ENCODE data around the gene PPP1R16B. TPM values are rescaled to one million over a fixed set of nuclear protein-coding genes. Genes with fewer than 3 reads are reported as not detected.

PPP1R16B gene
- total and polyA plus RNA-seq, 10 of the 15 experiments (the other 5 are each of a cell fraction or from before 2014, with no cell fraction given), result 13.4 to 90.2 (median 66.7) TPM

DNA sequence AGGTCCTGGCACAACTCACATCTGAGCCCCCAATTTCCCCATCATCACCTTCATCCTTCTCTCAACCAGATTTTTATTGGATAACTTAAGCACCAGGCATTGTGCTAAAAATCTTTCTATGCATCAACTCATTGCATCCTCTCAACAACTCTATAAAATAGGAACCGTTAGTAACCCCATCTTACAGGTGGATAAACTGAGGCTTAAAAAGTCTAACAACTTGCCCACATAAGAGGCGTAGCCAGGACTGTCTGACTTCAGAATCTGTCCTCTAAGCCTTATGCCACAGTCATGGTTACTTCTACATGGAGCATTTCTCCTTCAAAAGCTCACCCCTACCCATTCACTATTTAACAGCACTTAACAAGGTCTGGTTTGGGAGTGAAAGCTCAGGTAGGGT lies 51.1 kb downstream of the PPP1R16B start:
- Histone ChIP-seq H3K9me3 (replicated peaks; ENCODE audit: control insufficient read depth, insufficient read depth, low read length) (no peaks in the 10 kb centered on the region), H3K27ac (ENCODE audit: control insufficient read depth, insufficient read depth) (no peak overlapping the region), H3K36me3 (ENCODE audit: control insufficient read depth in 2 of 2, insufficient read depth in 2 of 2, low read length in 1 of 2) (peaks cover 15 to 23% of the 10 kb centered on the region in 2 experiments), H3K27me3 (replicated peaks in 1 of 2; ENCODE audit: control insufficient read depth in 2 of 2, insufficient read depth in 2 of 2, low read length in 1 of 2) (no peaks in the 10 kb centered on the region), H3K4me1 (ENCODE audit: control insufficient read depth, insufficient read depth, low read length) (peaks cover 40% of the 10 kb centered on the region), H2AFZ (ENCODE audit: control insufficient read depth, low read depth, low read length) (no peak overlapping the region), H3K9ac (ENCODE audit: control insufficient read depth, insufficient read depth, low read length) (no peak overlapping the region), H3K4me3 (no peak overlapping the region), H4K20me1 (ENCODE audit: control insufficient read depth, insufficient read depth) (no peaks in the 10 kb centered on the region), H3K4me2 (ENCODE audit: control insufficient read depth, insufficient read depth) (no peak overlapping the region), H3K79me2 (ENCODE audit: control insufficient read depth, insufficient read depth, low read length) (peaks cover 66% of the 10 kb centered on the region)
- ChIA-PET POLR2A (interaction anchor here (0.6 to 9.9 kb wide), 6 partner anchors 12 to 79 kb away, joined by 3 to 93 read pairs (median 4); partner anchors contain the start of gene PPP1R16B), SMC1A (ENCODE audit: uncharacterized antibody, unreplicated experiment) (interaction anchor here (1.2 to 13.6 kb wide), 7 partner anchors 12 to 48 kb away, joined by 3 to 248 read pairs (median 34); partner anchors contain the start of gene PPP1R16B), CTCF (interaction anchor here (1.2 to 9.1 kb wide), 7 partner anchors 14 to 49 kb away, joined by 3 to 160 read pairs (median 5); partner anchors contain the start of gene PPP1R16B), RAD21 (ENCODE audit: unreplicated experiment) (interaction anchor here (1.1 to 10.1 kb wide), 4 partner anchors 12 to 49 kb away, joined by 3 to 125 read pairs (median 60); partner anchors contain the start of gene PPP1R16B)
- FAIRE-seq (no peak), DNase-seq (ENCODE audit: low read depth, low spot score) (no peak), ATAC-seq (no peak)
- BruUV-seq (replicated peaks), result no TSS peak
- intact Hi-C loops (cut with micrococcal nuclease; ENCODE audit: unreplicated experiment), result no loop called here
- WGBS (ENCODE audit: insufficient coverage, insufficient replicate concordance, low lambda C conversion rate, missing lambda C conversion rate), result 100% methylated on average over 2 of the region's 2 CpGs
- in situ Hi-C loops (cut with MboI), result no loop called here
- TF ChIP-seq CHD1 (IDR thresholded peaks at IDR 0.05; ENCODE audit: low read depth, low read length) (no peak), YY1 (IDR thresholded peaks at IDR 0.05; ENCODE audit: low read depth, low read length) (no peak), STAT3 (IDR thresholded peaks at IDR 0.05; ENCODE audit: low read depth, low read length) (no peak), PAX8 (IDR thresholded peaks at IDR 0.05) (no peak), ZSCAN29 (IDR thresholded peaks at IDR 0.05) (no peak), MEF2B (IDR thresholded peaks at IDR 0.05; ENCODE audit: partially characterized antibody, poor library complexity, severe bottlenecking) (no peak), NRF1 (conservative IDR thresholded peaks at IDR 0.05; ENCODE audit: low read depth, low read length) (no peak), TBL1XR1 (IDR thresholded peaks at IDR 0.05; ENCODE audit: low read depth, low read length) (no peak), ZNF274 (IDR thresholded peaks at IDR 0.05; ENCODE audit: insufficient read depth, insufficient read length) (no peak), WRNIP1 (IDR thresholded peaks at IDR 0.05; ENCODE audit: borderline replicate concordance, low read depth, low read length) (no peak), SKIL (IDR thresholded peaks at IDR 0.05; ENCODE audit: low read depth, poor library complexity, severe bottlenecking) (no peak), FOXM1 (IDR thresholded peaks at IDR 0.05; ENCODE audit: low read depth, low read length) (no peak), CEBPB (IDR thresholded peaks at IDR 0.05; ENCODE audit: borderline replicate concordance in 1 of 2, low read depth in 2 of 2, low read length in 2 of 2) (no peak), ZBTB4 (CRISPR knock-in tag; IDR thresholded peaks at IDR 0.05) (no peak)
- TF ChIP-seq, protein P1, sequence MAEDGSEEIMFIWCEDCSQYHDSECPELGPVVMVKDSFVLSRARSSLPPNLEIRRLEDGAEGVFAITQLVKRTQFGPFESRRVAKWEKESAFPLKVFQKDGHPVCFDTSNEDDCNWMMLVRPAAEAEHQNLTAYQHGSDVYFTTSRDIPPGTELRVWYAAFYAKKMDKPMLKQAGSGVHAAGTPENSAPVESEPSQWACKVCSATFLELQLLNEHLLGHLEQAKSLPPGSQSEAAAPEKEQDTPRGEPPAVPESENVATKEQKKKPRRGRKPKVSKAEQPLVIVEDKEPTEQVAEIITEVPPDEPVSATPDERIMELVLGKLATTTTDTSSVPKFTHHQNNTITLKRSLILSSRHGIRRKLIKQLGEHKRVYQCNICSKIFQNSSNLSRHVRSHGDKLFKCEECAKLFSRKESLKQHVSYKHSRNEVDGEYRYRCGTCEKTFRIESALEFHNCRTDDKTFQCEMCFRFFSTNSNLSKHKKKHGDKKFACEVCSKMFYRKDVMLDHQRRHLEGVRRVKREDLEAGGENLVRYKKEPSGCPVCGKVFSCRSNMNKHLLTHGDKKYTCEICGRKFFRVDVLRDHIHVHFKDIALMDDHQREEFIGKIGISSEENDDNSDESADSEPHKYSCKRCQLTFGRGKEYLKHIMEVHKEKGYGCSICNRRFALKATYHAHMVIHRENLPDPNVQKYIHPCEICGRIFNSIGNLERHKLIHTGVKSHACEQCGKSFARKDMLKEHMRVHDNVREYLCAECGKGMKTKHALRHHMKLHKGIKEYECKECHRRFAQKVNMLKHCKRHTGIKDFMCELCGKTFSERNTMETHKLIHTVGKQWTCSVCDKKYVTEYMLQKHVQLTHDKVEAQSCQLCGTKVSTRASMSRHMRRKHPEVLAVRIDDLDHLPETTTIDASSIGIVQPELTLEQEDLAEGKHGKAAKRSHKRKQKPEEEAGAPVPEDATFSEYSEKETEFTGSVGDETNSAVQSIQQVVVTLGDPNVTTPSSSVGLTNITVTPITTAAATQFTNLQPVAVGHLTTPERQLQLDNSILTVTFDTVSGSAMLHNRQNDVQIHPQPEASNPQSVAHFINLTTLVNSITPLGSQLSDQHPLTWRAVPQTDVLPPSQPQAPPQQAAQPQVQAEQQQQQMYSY (CRISPR knock-in tag; IDR thresholded peaks at IDR 0.05), result no peak

Data from GM12878 (cell line).